IMR-90 (cell line): ENCODE measurements around the gene SMARCAD1. TPM values are rescaled to one million over a fixed set of nuclear protein-coding genes. Genes with fewer than 3 reads are reported as not detected.

Experiments used
- ATAC-seq: fragments of 200-7000 bp; cut with Tn5 transposase; 2 replicates; pipeline ENCODE4 v1.9.1; 2020; ENCODE audit warnings: low read depth, mild to moderate bottlenecking, moderate library complexity
- BruUV-seq: library from RNA; stranded (reverse); fragments of 400-500 nt; replicated peaks from 2 replicates; lab custom pipeline; 2021; lab: Mats Ljungman, UMichigan
- CTCF ChIA-PET: fragments of 300-600 bp; formaldehyde crosslinking; extraction: SDS; loops from one replicate; lab custom pipeline; 2021; ENCODE audit warnings: antibody characterized with exemption; lab: Yijun Ruan, JAX
- POLR2A ChIA-PET: fragments of 300-600 bp; sonication (Branson Sonifier 250); formaldehyde crosslinking; loops from one replicate; lab custom pipeline; 2022; ENCODE audit warnings: antibody characterized with exemption; ENCODE audit not compliant: unreplicated experiment; lab: Charles Lee
- DNase-seq: peaks from one replicate; pipeline ENCODE4 v3.0.0; 2013
- H2AFZ ChIP-seq: replicated peaks from 2 replicates; pipeline ENCODE3; 2013; ENCODE audit warnings: low read length, mild to moderate bottlenecking; ENCODE audit not compliant: poor library complexity
- H2AK5ac ChIP-seq: 2 replicates; pipeline ENCODE4 v1.6.1; 2013; ENCODE audit warnings: low read depth, low read length, inconsistent platforms
- H2AK9ac ChIP-seq: replicated peaks from 2 replicates; pipeline ENCODE3; 2013; ENCODE audit warnings: mild to moderate bottlenecking, low read depth, low read length, moderate library complexity; ENCODE audit not compliant: poor library complexity
- H2BK120ac ChIP-seq: 2 replicates; pipeline ENCODE4 v1.6.1; 2013; ENCODE audit warnings: low read depth, low read length, inconsistent platforms
- H2BK15ac ChIP-seq: 3 replicates; pipeline ENCODE4 v1.6.1; 2013; ENCODE audit warnings: low read depth, low read length, inconsistent platforms
- H2BK20ac ChIP-seq: 2 replicates; pipeline ENCODE4 v1.6.1; 2013; ENCODE audit warnings: low read depth, mild to moderate bottlenecking, inconsistent platforms, low read length, moderate library complexity
- H2BK5ac ChIP-seq: 2 replicates; pipeline ENCODE4 v1.6.1; 2013; ENCODE audit warnings: mild to moderate bottlenecking, low read depth, low read length, inconsistent platforms; ENCODE audit not compliant: poor library complexity, severe bottlenecking
- H3K14ac ChIP-seq: replicated peaks from 2 replicates; pipeline ENCODE4 v1.6.1; 2013; ENCODE audit warnings: low read depth, low read length, inconsistent platforms
- H3K18ac ChIP-seq: 2 replicates; pipeline ENCODE4 v1.6.1; 2013; ENCODE audit warnings: low read depth, low read length, control low read depth
- H3K23ac ChIP-seq: 2 replicates; pipeline ENCODE4 v1.6.1; 2013; ENCODE audit warnings: low read depth, low read length, inconsistent platforms
- H3K27ac ChIP-seq: 2 replicates; pipeline ENCODE4 v1.5.1; 2013; ENCODE audit warnings: mild to moderate bottlenecking, control low read depth, low read length; ENCODE audit not compliant: insufficient read depth
- H3K27me3 ChIP-seq: 2 replicates; pipeline ENCODE4 v1.6.1; 2013; ENCODE audit warnings: low read length; ENCODE audit not compliant: control insufficient read depth, insufficient read depth
- H3K36me3 ChIP-seq: 2 replicates; pipeline ENCODE4 v1.6.1; 2013; ENCODE audit warnings: low read length, mixed read lengths; ENCODE audit not compliant: control insufficient read depth, insufficient read depth
- H3K4ac ChIP-seq: 2 replicates; pipeline ENCODE4 v1.6.1; 2013; ENCODE audit warnings: low read depth, low read length, inconsistent platforms
- H3K4me1 ChIP-seq: 2 replicates; pipeline ENCODE4 v1.6.1; 2013; ENCODE audit warnings: low read length, mixed read lengths; ENCODE audit not compliant: control insufficient read depth, insufficient read depth
- H3K4me2 ChIP-seq: 2 replicates; pipeline ENCODE4 v1.6.1; 2013; ENCODE audit warnings: low read depth, mild to moderate bottlenecking, control low read depth, low read length, moderate library complexity
- H3K4me3 ChIP-seq: 2 replicates; pipeline ENCODE4 v1.5.1; 2013; ENCODE audit warnings: low read depth, mild to moderate bottlenecking, control low read depth, low read length, moderate library complexity; ENCODE audit not compliant: insufficient read depth
- H3K56ac ChIP-seq: 2 replicates; pipeline ENCODE4 v1.6.1; 2013; ENCODE audit warnings: low read length, inconsistent platforms; ENCODE audit not compliant: insufficient read depth; ENCODE audit errors: extremely low read depth
- H3K79me1 ChIP-seq, 2 experiments: 2 replicates each; pipeline ENCODE4 v1.6.1; 2013; ENCODE audit warnings: low read length in 2 of 2, inconsistent platforms in 1 of 2, low read depth in 1 of 2
- H3K9ac ChIP-seq: 2 replicates; pipeline ENCODE4 v1.6.1; 2013; ENCODE audit warnings: low read depth, low read length, control low read depth
- H3K9me1 ChIP-seq: 2 replicates; pipeline ENCODE4 v1.6.1; 2013; ENCODE audit warnings: low read length, inconsistent platforms; ENCODE audit not compliant: insufficient read depth
- H3K9me3 ChIP-seq: 2 replicates; pipeline ENCODE4 v1.6.1; 2013; ENCODE audit warnings: low read length; ENCODE audit not compliant: control insufficient read depth, insufficient read depth
- H4K20me1 ChIP-seq: 2 replicates; pipeline ENCODE4 v1.6.1; 2013; ENCODE audit warnings: low read length, inconsistent platforms; ENCODE audit not compliant: insufficient read depth
- H4K5ac ChIP-seq: 2 replicates; pipeline ENCODE4 v1.6.1; 2013; ENCODE audit warnings: mild to moderate bottlenecking, low read depth, low read length, control low read depth
- H4K8ac ChIP-seq, 2 experiments: 2 replicates each; pipeline ENCODE4 v1.6.1; 2013; ENCODE audit warnings: low read depth in 2 of 2, low read length in 2 of 2, control low read depth in 1 of 2, inconsistent platforms in 1 of 2
- H4K91ac ChIP-seq: 2 replicates; pipeline ENCODE4 v1.6.1; 2013; ENCODE audit warnings: low read depth, low read length, inconsistent platforms; ENCODE audit not compliant: insufficient read depth
- BHLHE40 ChIP-seq: fragments of 150-350 bp; IDR thresholded peaks from 2 replicates; pipeline ENCODE4 v1.6.1; 2016; ENCODE audit warnings: mild to moderate bottlenecking, low read depth, low read length
- CEBPB ChIP-seq: IDR thresholded peaks from 2 replicates; pipeline ENCODE4 v1.6.1; 2012; ENCODE audit warnings: low read depth, low read length, improper control_type of control experiment
- CHD1 ChIP-seq: IDR thresholded peaks from 2 replicates; pipeline ENCODE4 v1.6.1; 2012; ENCODE audit warnings: low read depth, low read length, improper control_type of control experiment
- FOS ChIP-seq: fragments of 150-350 bp; IDR thresholded peaks from 2 replicates; pipeline ENCODE4 v1.6.1; 2016; ENCODE audit warnings: low read depth, low read length
- MAFK ChIP-seq: IDR thresholded peaks from 2 replicates; pipeline ENCODE4 v1.6.1; 2012; ENCODE audit warnings: low read depth, low read length, improper control_type of control experiment
- MAZ ChIP-seq: IDR thresholded peaks from 2 replicates; pipeline ENCODE4 v1.6.1; 2012; ENCODE audit warnings: low read depth, mild to moderate bottlenecking, low read length, improper control_type of control experiment, moderate library complexity, borderline replicate concordance
- MXI1 ChIP-seq: IDR thresholded peaks from 2 replicates; pipeline ENCODE4 v1.6.1; 2012; ENCODE audit warnings: low read depth, mild to moderate bottlenecking, low read length, moderate library complexity, borderline replicate concordance
- NFE2L2 ChIP-seq: fragments of 150-350 bp; IDR thresholded peaks from 2 replicates; pipeline ENCODE4 v1.6.1; 2016; ENCODE audit warnings: low read depth, mild to moderate bottlenecking, low read length
- POLR2A ChIP-seq: IDR thresholded peaks from 2 replicates; pipeline ENCODE4 v1.6.1; 2012; ENCODE audit warnings: mild to moderate bottlenecking, low read depth, low read length
- RAD21 ChIP-seq: IDR thresholded peaks from 2 replicates; pipeline ENCODE4 v1.6.1; 2012; ENCODE audit warnings: low read length, improper control_type of control experiment
- RCOR1 ChIP-seq: IDR thresholded peaks from 2 replicates; pipeline ENCODE4 v1.6.1; 2012; ENCODE audit warnings: mild to moderate bottlenecking, low read length, improper control_type of control experiment; ENCODE audit not compliant: insufficient replicate concordance
- RFX5 ChIP-seq: IDR thresholded peaks from 2 replicates; pipeline ENCODE4 v1.8.0; 2012; ENCODE audit warnings: low read depth, mild to moderate bottlenecking, low read length, moderate library complexity
- SMC3 ChIP-seq: fragments of 150-350 bp; IDR thresholded peaks from 2 replicates; pipeline ENCODE4 v1.6.1; 2016; ENCODE audit warnings: low read depth, mild to moderate bottlenecking, antibody characterized with exemption, low read length, moderate library complexity
- WGBS, 2 experiments: methylation state at CpG; one replicate each; pipeline versions ENCODE4 v1.1.5 to v1.1.7; 2013; ENCODE audit warnings: missing lambda C conversion rate in 2 of 2; ENCODE audit not compliant: insufficient read length in 1 of 2; ENCODE audit errors: extremely low coverage in 2 of 2; 5-methylcytosine and 5-hydroxymethylcytosine counted together
- dilution Hi-C: fragments of 300-500 bp; cut with HindIII; formaldehyde crosslinking; loops from one replicate; pipeline ENCODE4 v1.14.3; 2018; ENCODE audit warnings: low sequenced_read_pairs; ENCODE audit not compliant: unreplicated experiment
- in situ Hi-C: fragments of 300-500 bp; cut with MboI; formaldehyde crosslinking; loops from 3 replicates; pipeline ENCODE4 v1.14.3; 2019; ENCODE audit warnings: low sequenced_read_pairs, inconsistent platforms, mixed read lengths
- intact Hi-C: fragments of 100-400 bp; cut with micrococcal nuclease; formaldehyde crosslinking; loops from 2 replicates; pipeline ENCODE4 v1.10.0; 2022
- polyA plus RNA-seq, 3 experiments: library from polyadenylated mRNA; depleted of rRNA; stranded (reverse); fragments of >200 nt; gene quantifications; 2 replicates each; pipeline ENCODE4 v1.2.3, GENCODE V29; 2012; ENCODE audit warnings: low replicate concordance in 1 of 3
- total RNA-seq: library from RNA; depleted of rRNA; stranded (reverse); fragments of >200 nt; gene quantifications from 2 replicates; pipeline ENCODE4 v1.2.3, GENCODE V29; 2012
- TF ChIP-seq, protein P1 (sequence below): fragments of 150-350 bp; IDR thresholded peaks from 2 replicates; pipeline ENCODE4 v1.6.1; 2016; ENCODE audit warnings: low read depth, mild to moderate bottlenecking, low read length, moderate library complexity, borderline replicate concordance
- TF ChIP-seq, protein P2 (sequence below): fragments of 150-350 bp; IDR thresholded peaks from 2 replicates; pipeline ENCODE4 v1.6.1; 2017; ENCODE audit warnings: mild to moderate bottlenecking, antibody characterized with exemption, low read length, low read depth
- TF ChIP-seq, protein P3 (sequence below): conservative IDR thresholded peaks from 2 replicates; pipeline ENCODE4 v1.5.1; 2012; ENCODE audit warnings: mild to moderate bottlenecking, low read depth, low read length, improper control_type of control experiment

SMARCAD1 gene
- total and polyA plus RNA-seq, 2 of the 4 experiments (the other 2 are of a cell fraction), result 12.3 to 35.3 TPM

DNA sequence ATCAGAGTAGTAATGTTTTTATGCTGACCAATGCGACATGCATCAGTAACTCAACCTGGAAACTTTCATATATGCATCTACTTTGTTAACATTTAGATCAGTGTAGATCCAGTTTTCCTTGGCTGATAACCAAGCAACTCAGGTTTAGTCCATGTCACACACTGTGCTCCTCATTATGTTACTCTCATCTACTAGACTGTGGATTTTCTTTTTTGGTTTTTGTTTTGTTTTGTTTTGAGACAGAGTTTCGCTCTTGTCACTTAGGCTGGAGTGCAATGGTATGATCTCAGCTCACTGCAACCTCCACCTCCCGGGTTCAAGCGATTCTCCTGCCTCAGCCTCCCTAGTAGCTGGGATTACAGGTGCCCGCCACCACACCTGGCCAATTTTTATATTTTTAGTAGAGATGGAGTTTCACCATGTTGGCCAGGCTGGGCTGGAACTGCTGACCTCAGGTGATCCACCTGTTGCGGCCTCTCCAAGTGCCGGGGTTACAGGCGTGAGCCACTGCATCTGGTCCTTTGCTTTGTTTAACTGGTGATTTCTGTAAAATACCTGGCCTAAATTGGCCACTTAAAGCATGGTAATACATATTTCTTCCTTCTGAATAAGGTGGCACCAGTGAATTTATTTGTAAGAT lies 48.6 kb downstream of the SMARCAD1 start:
- Histone ChIP-seq H2BK120ac (no peak overlapping the region), H3K14ac (no peak overlapping the region), H3K4me1 (no peaks in the 10 kb centered on the region), H4K91ac (no peak overlapping the region), H2BK5ac (no peak overlapping the region), H2AFZ (no peak overlapping the region), H3K9me3 (no peaks in the 10 kb centered on the region), H3K27ac (no peak overlapping the region), H2AK5ac (no peak overlapping the region), H2BK20ac (no peak overlapping the region), H4K5ac (no peak overlapping the region), H4K8ac (no peak overlapping the region), H3K18ac (no peak overlapping the region), H3K56ac (no peak overlapping the region), H3K4me3 (no peak overlapping the region), H3K27me3 (no peaks in the 10 kb centered on the region), H3K9me1 (no peaks in the 10 kb centered on the region), H4K20me1 (no peaks in the 10 kb centered on the region), H3K23ac (no peak overlapping the region), H3K79me1 (peaks cover 2 to 3% of the 10 kb centered on the region in 2 experiments; a peak in 2 of 4 replicates), H2BK15ac (no peak overlapping the region), H2AK9ac (no peak overlapping the region), H3K9ac (no peak overlapping the region), H3K4me2 (no peak overlapping the region), H3K4ac (no peak overlapping the region), H3K36me3 (peaks cover 19% of the 10 kb centered on the region)
- DNase-seq (no peak), ATAC-seq (no peak)
- BruUV-seq, result no TSS peak
- dilution Hi-C loops (no loop called here), intact Hi-C loops (loop anchor here (5.0 kb wide), 1 partner anchor 464 kb away; no protein-coding TSS in a partner anchor), in situ Hi-C loops (no loop called here)
- POLR2A ChIA-PET, result no interaction called here
- no peak for TF ChIP-seq RAD21
- no peak for TF ChIP-seq CEBPB
- TF ChIP-seq, protein P1, sequence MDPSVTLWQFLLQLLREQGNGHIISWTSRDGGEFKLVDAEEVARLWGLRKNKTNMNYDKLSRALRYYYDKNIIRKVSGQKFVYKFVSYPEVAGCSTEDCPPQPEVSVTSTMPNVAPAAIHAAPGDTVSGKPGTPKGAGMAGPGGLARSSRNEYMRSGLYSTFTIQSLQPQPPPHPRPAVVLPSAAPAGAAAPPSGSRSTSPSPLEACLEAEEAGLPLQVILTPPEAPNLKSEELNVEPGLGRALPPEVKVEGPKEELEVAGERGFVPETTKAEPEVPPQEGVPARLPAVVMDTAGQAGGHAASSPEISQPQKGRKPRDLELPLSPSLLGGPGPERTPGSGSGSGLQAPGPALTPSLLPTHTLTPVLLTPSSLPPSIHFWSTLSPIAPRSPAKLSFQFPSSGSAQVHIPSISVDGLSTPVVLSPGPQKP, result no peak
- no peak for TF ChIP-seq SMC3
- no peak for TF ChIP-seq RFX5
- TF ChIP-seq FOS, result no peak
- no peak for TF ChIP-seq POLR2A
- TF ChIP-seq NFE2L2, result no peak
- TF ChIP-seq MAZ, result no peak
- TF ChIP-seq RCOR1, result no peak
- no peak for TF ChIP-seq MXI1
- TF ChIP-seq, protein P2, sequence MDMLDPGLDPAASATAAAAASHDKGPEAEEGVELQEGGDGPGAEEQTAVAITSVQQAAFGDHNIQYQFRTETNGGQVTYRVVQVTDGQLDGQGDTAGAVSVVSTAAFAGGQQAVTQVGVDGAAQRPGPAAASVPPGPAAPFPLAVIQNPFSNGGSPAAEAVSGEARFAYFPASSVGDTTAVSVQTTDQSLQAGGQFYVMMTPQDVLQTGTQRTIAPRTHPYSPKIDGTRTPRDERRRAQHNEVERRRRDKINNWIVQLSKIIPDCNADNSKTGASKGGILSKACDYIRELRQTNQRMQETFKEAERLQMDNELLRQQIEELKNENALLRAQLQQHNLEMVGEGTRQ, result no peak
- TF ChIP-seq CHD1, result no peak
- TF ChIP-seq BHLHE40, result no peak
- no peak for TF ChIP-seq MAFK
- TF ChIP-seq, protein P3, sequence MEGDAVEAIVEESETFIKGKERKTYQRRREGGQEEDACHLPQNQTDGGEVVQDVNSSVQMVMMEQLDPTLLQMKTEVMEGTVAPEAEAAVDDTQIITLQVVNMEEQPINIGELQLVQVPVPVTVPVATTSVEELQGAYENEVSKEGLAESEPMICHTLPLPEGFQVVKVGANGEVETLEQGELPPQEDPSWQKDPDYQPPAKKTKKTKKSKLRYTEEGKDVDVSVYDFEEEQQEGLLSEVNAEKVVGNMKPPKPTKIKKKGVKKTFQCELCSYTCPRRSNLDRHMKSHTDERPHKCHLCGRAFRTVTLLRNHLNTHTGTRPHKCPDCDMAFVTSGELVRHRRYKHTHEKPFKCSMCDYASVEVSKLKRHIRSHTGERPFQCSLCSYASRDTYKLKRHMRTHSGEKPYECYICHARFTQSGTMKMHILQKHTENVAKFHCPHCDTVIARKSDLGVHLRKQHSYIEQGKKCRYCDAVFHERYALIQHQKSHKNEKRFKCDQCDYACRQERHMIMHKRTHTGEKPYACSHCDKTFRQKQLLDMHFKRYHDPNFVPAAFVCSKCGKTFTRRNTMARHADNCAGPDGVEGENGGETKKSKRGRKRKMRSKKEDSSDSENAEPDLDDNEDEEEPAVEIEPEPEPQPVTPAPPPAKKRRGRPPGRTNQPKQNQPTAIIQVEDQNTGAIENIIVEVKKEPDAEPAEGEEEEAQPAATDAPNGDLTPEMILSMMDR, result no peak
- CTCF ChIA-PET, result no interaction called here
- no CpG with 5 or more reads among the region's 8 CpGs for WGBS, 2 experiments
